Sigmoid colon (tissue), 7 donors: Measurements from ENCODE around the gene LAMA3. TPM values are rescaled to one million over a fixed set of nuclear protein-coding genes. Genes with fewer than 3 reads are reported as not detected.

Source experiments
- DNase-seq: peaks from one replicate; pipeline ENCODE4 v3.0.0-alpha.2; 2019
- H3K27ac ChIP-seq, 4 donors: fragments of 200-600 bp; sonication (generic); one replicate each; pipeline ENCODE4 v1.5.1; 2016 to 2019; ENCODE audit warnings: mild to moderate bottlenecking in 1 of 4
- H3K27me3 ChIP-seq, 3 donors: fragments of 200-600 bp; sonication (generic); one replicate each; pipeline ENCODE4 v1.5.1; 2019; ENCODE audit warnings: mild to moderate bottlenecking in 1 of 3
- H3K36me3 ChIP-seq, 4 donors: fragments of 200-600 bp; sonication (generic); one replicate each; pipeline ENCODE4 v1.5.1; 2016 to 2019
- H3K4me1 ChIP-seq, 4 donors: fragments of 200-600 bp; sonication (generic); one replicate each; pipeline ENCODE4 v1.5.1; 2017 to 2019
- H3K4me3 ChIP-seq, 4 donors: fragments of 200-600 bp; sonication (generic); one replicate each; pipeline ENCODE4 v1.5.1; 2017 to 2019; ENCODE audit warnings: mild to moderate bottlenecking in 2 of 4, moderate library complexity in 1 of 4
- H3K9me3 ChIP-seq, 4 donors: fragments of 200-600 bp in 3 of 4; sonication (generic) in 3 of 4; one replicate each; pipeline versions ENCODE4 v1.5.1 to v1.6.1; 2013 to 2019
- CTCF ChIP-seq, 4 experiments: fragments of 450-650 bp in 3 of 4; fragments of 200-600 bp in 1 of 4; IDR thresholded peaks; one replicate each; pipeline ENCODE4 v1.5.1; 2016 to 2019; ENCODE audit warnings: antibody characterized with exemption in 4 of 4, mild to moderate bottlenecking in 3 of 4, moderate library complexity in 2 of 4
- EP300 ChIP-seq, 4 donors: sonication (generic); formaldehyde crosslinking; IDR thresholded peaks; one replicate each; pipeline ENCODE4 v1.6.1; 2017; ENCODE audit warnings: antibody characterized with exemption in 4 of 4
- POLR2A ChIP-seq, 2 donors: fragments of 450-650 bp; IDR thresholded peaks; one replicate each; pipeline ENCODE4 v1.6.1; 2016; ENCODE audit warnings: antibody characterized with exemption in 2 of 2, mild to moderate bottlenecking in 2 of 2, moderate library complexity in 2 of 2
- POLR2AphosphoS5 ChIP-seq, 4 donors: sonication (generic); formaldehyde crosslinking; IDR thresholded peaks; one replicate each; pipeline ENCODE4 v1.6.1; 2017; ENCODE audit warnings: antibody characterized with exemption in 4 of 4
- WGBS, 2 donors: extraction: QIAGEN DNeasy Blood & Tissue Kit; methylation state at CpG; one replicate each; pipeline ENCODE4 v1.1.7; 2013; 5-methylcytosine and 5-hydroxymethylcytosine counted together
- intact Hi-C: fragments of 100-400 bp; cut with DNase I; formaldehyde crosslinking; loops from one replicate; pipeline ENCODE4 v1.15.1; 2023
- polyA plus RNA-seq, 3 donors: library from polyadenylated mRNA; stranded (reverse); fragments of 200-250 nt; gene quantifications; one replicate each; pipeline ENCODE4 v1.2.3, GENCODE V29; 2013
- total RNA-seq, 4 donors: library from RNA; depleted of rRNA; stranded (reverse); fragments of >200 nt; gene quantifications; one replicate each; pipeline ENCODE4 v1.1.0, GENCODE V29; 2016
- donor health status: healthy with polysubstance abuse.
- donor health status: Bipolar disorder and iron deficiency.
- donor health status: healthy.

LAMA3 gene
- total and polyA plus RNA-seq, 7 donors, result 6.0 to 19.9 (median 14.1) TPM

GRCh38 chr18:23929362-23929930 is 240.2 kb downstream of the LAMA3 start:
- WGBS, 2 donors, result 82 to 89% methylated on average over 5 of the region's 5 CpGs
- H3K36me3 ChIP-seq, result no peaks in the 10 kb centered on the region
- no peak overlapping the region for H3K4me3 ChIP-seq
- peaks cover 0 to 16% (median 11%) of the 10 kb centered on the region in 4 donors for H3K4me1 ChIP-seq
- intact Hi-C loops, result no loop called here
- no peaks in the 10 kb centered on the region for H3K27me3 ChIP-seq
- no peaks in the 10 kb centered on the region for H3K9me3 ChIP-seq
- DNase-seq, result no peak
- no peak overlapping the region for H3K27ac ChIP-seq
- no peak for TF ChIP-seq CTCF (IDR thresholded peaks at IDR 0.05)
- TF ChIP-seq POLR2AphosphoS5 (IDR thresholded peaks at IDR 0.05), result no peak
- no peak for TF ChIP-seq POLR2A (IDR thresholded peaks at IDR 0.05)
- no peak for TF ChIP-seq EP300 (IDR thresholded peaks at IDR 0.05)

GRCh38 chr18:23930002-23930401 is 240.7 kb downstream of the LAMA3 start:
- Histone ChIP-seq H3K4me1 (peaks cover 0 to 16% (median 11%) of the 10 kb centered on the region in 4 donors), H3K9me3 (no peaks in the 10 kb centered on the region), H3K4me3 (no peak overlapping the region), H3K27me3 (no peaks in the 10 kb centered on the region), H3K36me3 (no peaks in the 10 kb centered on the region), H3K27ac (no peak overlapping the region)
- WGBS, 2 donors, result 93 to 98% methylated on average over 1 of the region's 1 CpG
- DNase-seq, result no peak
- no peak for TF ChIP-seq POLR2AphosphoS5 (IDR thresholded peaks at IDR 0.05)
- no peak for TF ChIP-seq EP300 (IDR thresholded peaks at IDR 0.05)
- TF ChIP-seq POLR2A (IDR thresholded peaks at IDR 0.05), result no peak
- TF ChIP-seq CTCF (IDR thresholded peaks at IDR 0.05), result no peak
- intact Hi-C loops, result no loop called here

GRCh38 chr18:23932385-23933067 is 243.3 kb downstream of the LAMA3 start:
- no peak for DNase-seq
- Histone ChIP-seq H3K36me3 (no peaks in the 10 kb centered on the region), H3K27me3 (no peaks in the 10 kb centered on the region), H3K9me3 (no peaks in the 10 kb centered on the region), H3K4me3 (no peak overlapping the region), H3K27ac (no peak overlapping the region), H3K4me1 (peaks cover 0 to 13% (median 9%) of the 10 kb centered on the region in 4 donors)
- TF ChIP-seq EP300 (IDR thresholded peaks at IDR 0.05), result no peak
- TF ChIP-seq POLR2A (IDR thresholded peaks at IDR 0.05), result no peak
- TF ChIP-seq POLR2AphosphoS5 (IDR thresholded peaks at IDR 0.05), result no peak
- no peak for TF ChIP-seq CTCF (IDR thresholded peaks at IDR 0.05)
- 30 to 75% methylated on average over 8 of the region's 8 CpGs for WGBS, 2 donors
- intact Hi-C loops, result no loop called here

GRCh38 chr18:23933407-23933806 is 244.2 kb downstream of the LAMA3 start:
- peaks cover 0 to 6% (median 1%) of the 10 kb centered on the region in 4 donors for H3K4me1 ChIP-seq
- TF ChIP-seq CTCF (IDR thresholded peaks at IDR 0.05), result no peak
- TF ChIP-seq POLR2AphosphoS5 (IDR thresholded peaks at IDR 0.05), result no peak
- no peak for TF ChIP-seq EP300 (IDR thresholded peaks at IDR 0.05)
- no peak for TF ChIP-seq POLR2A (IDR thresholded peaks at IDR 0.05)
- intact Hi-C loops, result no loop called here
- 95 to 96% methylated on average over 1 of the region's 1 CpG for WGBS, 2 donors
- no peak overlapping the region for H3K27ac ChIP-seq
- H3K36me3 ChIP-seq, result no peaks in the 10 kb centered on the region
- no peak for DNase-seq
- H3K27me3 ChIP-seq, result no peaks in the 10 kb centered on the region
- H3K9me3 ChIP-seq, result no peaks in the 10 kb centered on the region
- no peak overlapping the region for H3K4me3 ChIP-seq
